ENCODE data around the gene LRRFIP2.
A peak's percentile ranks its signal among the peaks of the same experiment; 100 is the strongest.

LRRFIP2 gene

GRCh38 chr3:37114251-37115145 lies 59.9 kb downstream of the LRRFIP2 start:
- peak; percentile 81 for FAIRE-seq

GRCh38 chr3:37112987-37113386 lies 61.4 kb downstream of the LRRFIP2 start:
- FAIRE-seq = no peak

GRCh38 chr3:37111199-37111598 lies 63.2 kb downstream of the LRRFIP2 start:
- FAIRE-seq = peak; percentile 93

GRCh38 chr3:37107846-37108245 lies 66.5 kb downstream of the LRRFIP2 start:
- FAIRE-seq = no peak

- no peak for FAIRE-seq
Measured at GRCh38 chr3:37103103-37103808, 71.1 kb downstream of the LRRFIP2 start.

DNA sequence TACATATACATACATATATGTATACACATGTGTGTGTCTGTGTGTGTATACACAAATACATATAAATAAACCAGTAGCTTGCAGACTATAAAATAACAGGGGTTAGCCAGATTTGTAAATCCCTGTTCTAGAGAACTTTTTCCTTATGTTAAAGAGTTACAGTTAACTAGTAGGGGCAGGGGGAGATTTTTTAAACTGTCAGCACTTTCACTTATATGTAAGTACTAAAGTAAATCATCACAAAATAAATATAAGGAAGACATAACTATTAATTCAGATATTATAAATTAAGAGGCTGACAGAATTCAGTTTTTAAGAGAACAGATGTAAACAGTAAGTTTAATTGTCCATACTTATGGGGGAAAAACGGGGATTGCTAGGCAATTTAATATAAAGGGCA lies 74.0 kb downstream of the LRRFIP2 start:
- FAIRE-seq = no peak

DNA sequence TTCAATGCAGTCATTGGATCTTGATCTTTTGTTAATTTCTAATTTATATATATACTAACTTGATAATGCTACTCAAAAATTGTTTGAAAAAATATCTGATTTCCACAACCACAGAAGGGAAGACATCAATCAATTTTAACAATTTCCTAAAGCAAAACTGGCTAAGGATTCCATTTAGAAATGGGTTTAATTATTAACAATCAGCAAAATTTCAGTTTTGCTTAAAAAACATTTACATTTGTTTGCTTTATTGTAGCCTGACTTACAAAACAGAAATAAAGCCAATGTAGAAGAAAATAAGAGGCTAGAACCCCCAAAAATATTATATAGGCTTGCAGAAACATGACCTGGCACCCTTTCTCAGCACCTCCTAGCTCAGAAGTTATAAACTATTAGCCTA lies 74.9 kb downstream of the LRRFIP2 start:
- FAIRE-seq = no peak

DNA sequence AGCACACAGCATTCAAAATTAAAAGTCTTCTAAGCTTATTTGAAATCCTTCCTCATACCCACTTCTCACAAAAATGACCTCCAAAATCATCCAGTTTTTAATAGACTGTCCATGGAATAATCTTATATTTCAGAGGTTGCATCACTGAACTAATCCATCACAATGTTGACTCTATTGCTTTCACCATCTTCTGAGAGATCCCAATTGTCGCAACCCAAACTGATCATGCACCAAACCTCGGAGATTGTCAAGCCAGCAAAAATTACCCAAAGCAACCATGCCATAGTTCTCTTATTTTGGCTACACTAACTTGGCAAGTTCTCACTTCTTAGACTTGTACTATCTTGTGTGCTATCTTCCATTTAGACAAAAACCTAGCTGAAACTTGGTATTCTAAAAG lies 75.5 kb downstream of the LRRFIP2 start:
- FAIRE-seq = no peak

GRCh38 chr3:37097776-37098175 lies 76.6 kb downstream of the LRRFIP2 start:
- peak; percentile 92 for FAIRE-seq

- FAIRE-seq = no peak
Measured at GRCh38 chr3:37096975-37097374, 77.4 kb downstream of the LRRFIP2 start.

DNA sequence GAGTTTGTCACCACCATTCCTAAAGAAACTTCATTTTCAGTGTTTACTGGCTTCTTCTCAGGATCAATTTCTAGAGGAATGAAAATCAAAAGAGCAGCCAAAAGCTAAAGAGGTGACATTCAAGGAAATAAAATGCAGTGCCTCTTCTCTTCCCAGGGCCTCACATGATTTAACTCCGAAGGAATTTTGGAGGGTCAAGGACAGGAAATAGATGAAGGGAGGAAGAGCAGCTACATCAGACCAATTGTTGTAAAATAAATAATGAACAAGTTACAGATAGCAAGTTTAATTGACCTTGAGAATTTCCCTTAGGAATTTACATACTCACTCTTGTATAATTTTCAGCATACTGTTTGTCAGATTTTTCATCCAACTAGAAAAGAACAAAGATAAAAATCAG lies 78.1 kb downstream of the LRRFIP2 start:
- FAIRE-seq = peak; percentile 81

DNA sequence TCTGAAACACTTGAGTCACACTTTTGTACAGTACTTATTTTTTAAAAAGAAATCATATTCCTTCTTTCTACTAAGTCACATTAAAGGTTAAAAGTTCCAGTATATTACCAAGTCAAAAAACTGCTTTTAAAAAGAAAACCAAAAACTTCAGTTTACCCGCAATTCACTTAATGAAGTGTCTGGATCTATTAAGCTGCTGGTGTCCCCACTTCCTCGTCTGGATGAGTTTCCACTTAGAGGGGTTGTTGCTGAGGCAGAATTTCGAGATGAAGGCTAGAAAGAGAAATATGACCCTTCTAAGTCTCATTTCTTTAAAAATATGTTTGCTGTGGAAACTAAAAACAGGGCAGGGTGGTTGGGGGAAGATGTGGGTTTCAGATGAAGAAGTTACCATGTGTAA lies 79.7 kb downstream of the LRRFIP2 start:
- no peak for FAIRE-seq

- FAIRE-seq = no peak
Measured at GRCh38 chr3:37093481-37093880, 80.9 kb downstream of the LRRFIP2 start.

GRCh38 chr3:37092484-37092883 lies 81.9 kb downstream of the LRRFIP2 start:
- FAIRE-seq = no peak

DNA sequence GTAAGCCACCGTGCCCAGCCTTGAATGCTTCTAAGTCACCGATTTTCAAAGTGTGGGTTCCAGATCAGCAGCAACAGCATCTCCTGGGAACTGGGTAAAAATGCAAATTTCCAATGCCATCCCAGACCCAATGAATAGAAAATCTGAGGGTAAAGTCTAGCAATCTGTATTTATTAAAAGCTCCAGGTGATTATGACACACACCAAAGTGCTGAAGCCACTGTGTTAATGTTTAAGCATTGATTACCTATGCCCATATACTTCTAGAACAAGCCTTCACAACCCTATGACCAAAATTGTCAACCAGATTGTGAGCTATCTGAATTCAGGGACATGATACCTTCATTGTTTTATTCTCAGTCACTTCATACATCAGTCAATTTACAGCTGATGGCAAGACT lies 86.5 kb downstream of the LRRFIP2 start:
- no peak for FAIRE-seq

- FAIRE-seq = no peak
Measured at GRCh38 chr3:37086918-37087317, 87.5 kb downstream of the LRRFIP2 start.

GRCh38 chr3:37082317-37082716 lies 92.1 kb downstream of the LRRFIP2 start:
- no peak for FAIRE-seq

DNA sequence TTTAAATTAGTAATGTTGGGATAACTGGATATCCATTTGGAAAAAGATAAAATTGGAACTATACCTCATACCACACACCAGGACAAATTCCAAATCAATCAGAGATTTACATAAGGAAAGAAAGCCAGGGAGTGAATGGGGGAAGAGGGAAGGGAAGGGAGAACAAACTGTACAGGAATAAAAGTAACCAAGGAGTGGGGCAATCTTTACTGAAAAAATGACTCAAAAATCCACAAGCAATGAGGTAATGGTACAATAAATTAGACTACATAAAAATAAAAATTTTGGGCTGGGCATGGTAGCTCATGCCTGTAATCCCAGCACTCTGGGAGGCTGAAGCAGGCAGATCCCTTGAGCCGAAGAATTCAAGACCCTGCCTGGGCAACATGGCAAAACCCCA lies 98.4 kb downstream of the LRRFIP2 start:
- no peak for FAIRE-seq

DNA sequence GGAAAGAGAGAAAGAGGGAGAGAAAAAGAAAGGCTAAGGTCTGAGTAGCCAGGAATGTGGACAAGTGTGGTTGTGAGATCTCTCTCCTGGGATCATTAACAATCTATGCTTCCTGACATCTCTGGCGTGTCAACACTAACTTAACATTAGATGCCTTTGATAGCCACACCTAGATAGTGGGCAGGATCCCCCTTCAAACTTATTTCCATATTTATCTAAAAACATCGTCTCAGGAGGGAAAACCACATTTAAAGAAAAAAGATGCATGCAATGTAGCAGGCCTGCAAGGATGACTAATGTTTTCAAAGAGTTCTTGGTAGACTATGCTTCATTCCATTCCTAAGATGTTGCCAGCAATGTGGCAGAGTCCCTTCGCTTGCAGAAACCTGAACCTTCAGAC lies 100.2 kb downstream of the LRRFIP2 start:
- no peak for FAIRE-seq

- no peak for FAIRE-seq
Measured at GRCh38 chr3:37072892-37073291, 101.5 kb downstream of the LRRFIP2 start.

DNA sequence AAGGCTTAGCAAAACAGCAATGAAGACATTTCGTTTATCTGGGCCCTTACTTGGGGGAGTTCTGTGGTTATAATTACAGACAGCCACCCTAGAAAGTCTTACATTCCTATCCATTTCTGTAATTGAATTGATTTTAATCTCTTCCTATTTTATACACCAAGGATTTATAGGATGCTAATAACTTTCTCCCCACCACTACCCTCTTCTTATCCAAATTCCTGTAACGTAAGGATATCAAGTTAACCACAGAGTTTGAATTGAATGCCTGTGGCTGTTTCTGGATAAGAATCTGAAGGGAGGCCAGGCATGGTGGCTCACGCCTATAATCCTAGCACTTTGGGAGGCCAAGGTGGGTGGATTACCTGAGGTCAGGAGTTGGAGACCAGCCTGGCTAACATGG lies 102.5 kb downstream of the LRRFIP2 start:
- FAIRE-seq = no peak

DNA sequence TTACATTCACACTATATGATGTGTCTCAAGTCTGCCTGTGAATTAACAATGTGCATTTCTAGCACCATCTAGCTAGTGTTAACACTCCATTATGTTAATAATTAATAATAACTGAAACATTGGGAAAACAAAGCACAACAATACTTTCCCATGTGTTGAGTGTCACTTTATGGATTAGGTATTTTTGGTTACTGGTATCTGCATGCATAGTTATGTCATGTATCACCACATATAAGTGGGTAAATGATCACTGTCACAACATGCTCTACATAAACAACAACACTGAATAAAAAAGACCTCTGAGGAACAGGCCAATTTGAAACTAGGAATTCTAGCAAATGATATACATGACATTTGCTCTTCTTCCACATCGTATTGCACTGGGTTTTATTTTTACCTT lies 106.4 kb downstream of the LRRFIP2 start:
- no peak for FAIRE-seq

- no peak for FAIRE-seq
Measured at GRCh38 chr3:37067577-37067976, 106.8 kb downstream of the LRRFIP2 start.

- no peak for FAIRE-seq
Measured at GRCh38 chr3:37064747-37065146, 109.6 kb downstream of the LRRFIP2 start.
